Posterior cingulate gyrus (tissue), 11 donors: Measurements from ENCODE around the gene CCDC177.

Source experiments
- DNase-seq, 10 donors: peaks; one replicate each; pipeline versions ENCODE4 v3.0.0 to v3.0.0-alpha.2; 2020 to 2021; ENCODE audit warnings: mixed read lengths in 3 of 10
- intact Hi-C: fragments of 100-400 bp; cut with DNase I; formaldehyde crosslinking; loops from one replicate; pipeline ENCODE4 v1.15.1; 2023

The CCDC177 gene

GRCh38 chr14:69572030-69572840 lies 2.4 kb downstream of the CCDC177 start:
- intact Hi-C loops, result loop anchor here (5.0 kb wide), 1 partner anchor 35 kb away; no protein-coding TSS in a partner anchor

DNA sequence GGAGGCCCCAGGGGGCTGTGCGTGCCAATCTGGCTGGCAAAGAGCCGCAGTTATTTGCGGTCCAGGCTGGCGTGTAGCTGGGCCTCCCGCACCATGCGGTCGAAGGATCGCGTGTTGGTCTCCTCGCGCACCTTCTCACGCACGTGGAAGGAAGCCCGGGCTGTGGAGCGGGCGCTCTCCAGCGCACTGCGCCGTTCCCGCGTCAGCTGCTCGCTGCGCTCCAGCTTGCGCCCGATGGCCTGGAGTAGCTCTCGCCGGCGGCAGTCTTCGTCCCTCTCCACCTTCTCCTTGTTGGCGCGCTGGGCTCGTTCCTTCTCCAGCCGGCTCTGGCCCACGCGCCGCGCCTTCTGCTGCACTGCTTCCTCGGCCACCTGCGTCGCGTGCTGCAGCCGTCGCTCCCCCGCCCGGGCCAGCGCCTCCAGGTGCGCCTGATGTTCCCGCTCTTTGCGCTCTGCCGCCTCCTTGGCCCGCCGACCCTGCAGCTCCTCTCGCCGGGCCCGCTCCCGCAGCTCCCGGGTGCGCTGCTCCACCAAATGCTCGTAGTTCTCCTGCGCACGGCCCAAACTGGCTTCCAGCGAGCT lies 3.1 kb downstream of the CCDC177 start:
- DNase-seq, result peak in 1 of 10 donors; percentile 77

More at GRCh38 chr14:69572030-69572840, 2.4 kb downstream of the CCDC177 start:
- peak in 1 of 10 donors; percentile 68 for DNase-seq

DNA sequence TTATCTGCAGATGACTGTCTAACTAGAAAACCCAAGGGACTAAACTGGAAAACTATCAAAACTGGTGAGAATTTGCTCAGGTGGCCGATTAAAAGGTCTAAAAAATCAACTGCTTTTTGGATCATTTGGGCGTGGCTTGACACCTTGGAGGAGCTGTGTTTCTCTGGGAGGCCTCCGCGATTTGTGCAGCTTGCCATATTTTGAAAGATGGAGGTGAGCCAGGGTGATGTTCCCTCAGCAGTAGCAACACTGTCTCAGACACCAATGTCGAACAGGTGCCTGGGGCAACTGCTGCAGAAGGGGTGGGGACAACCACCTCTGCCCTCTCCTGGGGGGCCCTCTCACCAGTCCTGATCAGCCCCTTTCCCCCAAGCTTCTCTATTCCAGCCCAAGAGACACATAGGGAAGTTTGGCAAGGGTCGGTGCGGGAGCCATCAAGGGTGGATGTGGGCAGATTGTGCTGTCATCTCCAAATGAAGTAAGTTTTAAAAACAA lies 3.8 kb downstream of the CCDC177 start:
- DNase-seq, result peak in 1 of 10 donors; percentile 56
- intact Hi-C loops, result loop anchor here (5.0 kb wide), 1 partner anchor 34 kb away; no protein-coding TSS in a partner anchor

More for the DNA sequence above, 3.1 kb downstream of the CCDC177 start:
- intact Hi-C loops, result loop anchor here (5.0 kb wide), 1 partner anchor 34 kb away; no protein-coding TSS in a partner anchor

DNA sequence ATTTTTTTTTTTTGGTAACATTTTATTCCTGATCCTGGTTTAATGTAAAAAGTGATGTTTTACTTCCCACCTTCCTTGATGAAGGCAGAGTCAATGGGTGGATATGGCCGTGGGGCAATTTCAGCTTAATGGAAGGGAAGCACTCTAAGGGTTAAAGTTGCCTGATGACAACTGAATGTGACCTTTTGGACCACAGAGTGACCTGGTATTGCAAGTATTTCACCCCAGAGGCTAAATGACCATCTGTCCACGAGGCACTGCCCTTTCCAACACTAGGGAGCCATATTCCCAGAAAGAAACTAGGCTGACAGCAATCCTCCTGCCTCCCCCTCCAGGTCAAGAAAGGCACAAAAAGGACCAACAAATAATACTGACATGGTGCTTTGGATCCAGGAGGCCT lies 4.8 kb downstream of the CCDC177 start:
- intact Hi-C loops, result loop anchor here (5.0 kb wide), 1 partner anchor 33 kb away; no protein-coding TSS in a partner anchor
- DNase-seq, result no peak

GRCh38 chr14:69567563-69567962 lies 7.1 kb downstream of the CCDC177 start:
- DNase-seq, result no peak
- intact Hi-C loops, result no loop called here

DNA sequence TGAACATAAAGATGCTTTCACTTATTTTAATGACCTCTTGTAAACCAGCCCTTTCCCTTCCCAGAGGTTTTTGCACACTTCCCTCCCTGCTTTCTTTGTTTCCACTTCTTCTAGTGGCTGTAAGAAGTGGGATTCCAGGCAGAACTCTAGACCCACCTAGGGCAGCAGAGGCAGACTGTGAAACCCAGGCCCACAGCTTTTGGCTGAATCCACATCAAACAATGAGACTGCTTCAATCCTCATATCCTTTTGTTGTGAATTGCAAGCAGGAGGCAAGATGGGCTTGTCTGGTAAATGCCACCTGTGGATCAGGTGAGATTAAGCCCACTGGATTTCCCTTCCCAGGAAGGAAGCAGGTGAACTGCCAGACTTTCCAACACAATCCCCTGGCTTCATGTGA lies 12.8 kb downstream of the CCDC177 start:
- no peak for DNase-seq
- intact Hi-C loops, result no loop called here

DNA sequence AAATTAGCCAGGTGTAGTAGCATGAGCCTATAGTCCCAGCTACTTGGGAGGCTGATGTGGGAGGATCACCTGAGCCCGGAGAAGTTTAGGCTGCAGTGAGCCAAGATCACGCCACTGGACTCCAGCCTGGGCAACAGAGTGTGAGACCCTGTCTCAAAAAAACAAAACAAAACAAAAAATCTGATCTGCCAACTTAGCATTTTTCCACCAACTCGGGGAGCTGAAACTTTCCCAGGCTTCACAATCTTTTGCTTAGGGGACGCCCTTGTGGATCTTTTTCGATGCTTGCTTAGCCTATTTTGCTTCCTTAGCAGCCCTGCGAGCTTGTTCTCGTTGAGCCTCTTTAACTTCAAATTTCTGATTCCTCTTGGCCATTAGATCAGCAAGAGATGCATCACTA lies 13.8 kb downstream of the CCDC177 start:
- intact Hi-C loops, result no loop called here
- no peak for DNase-seq

- DNase-seq, result peak; percentile 40 to 96 (median 73)
- intact Hi-C loops, result no loop called here
Measured at GRCh38 chr14:69559581-69560011, 15.1 kb downstream of the CCDC177 start.

DNA sequence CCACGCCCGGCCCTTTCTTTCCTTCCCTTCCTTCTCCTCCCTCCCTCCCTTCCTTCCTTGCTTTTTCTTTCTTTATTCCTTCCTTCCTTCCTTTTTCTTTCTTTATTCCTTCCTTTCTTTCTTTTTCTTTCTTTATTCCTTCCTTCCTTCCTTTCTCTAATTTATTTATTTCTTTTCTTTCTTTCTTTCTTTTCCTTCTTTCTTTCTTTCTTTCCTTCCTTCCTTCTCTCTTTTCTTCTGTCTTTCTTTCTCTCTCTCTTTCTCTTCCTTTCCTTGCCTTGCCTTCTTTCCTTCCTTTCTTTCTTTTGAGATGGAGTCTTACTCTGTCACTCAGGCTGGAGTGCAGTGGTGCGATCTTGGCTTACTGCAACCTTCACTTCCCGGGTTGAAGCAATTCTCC lies 15.9 kb downstream of the CCDC177 start:
- intact Hi-C loops, result no loop called here
- no peak for DNase-seq

DNA sequence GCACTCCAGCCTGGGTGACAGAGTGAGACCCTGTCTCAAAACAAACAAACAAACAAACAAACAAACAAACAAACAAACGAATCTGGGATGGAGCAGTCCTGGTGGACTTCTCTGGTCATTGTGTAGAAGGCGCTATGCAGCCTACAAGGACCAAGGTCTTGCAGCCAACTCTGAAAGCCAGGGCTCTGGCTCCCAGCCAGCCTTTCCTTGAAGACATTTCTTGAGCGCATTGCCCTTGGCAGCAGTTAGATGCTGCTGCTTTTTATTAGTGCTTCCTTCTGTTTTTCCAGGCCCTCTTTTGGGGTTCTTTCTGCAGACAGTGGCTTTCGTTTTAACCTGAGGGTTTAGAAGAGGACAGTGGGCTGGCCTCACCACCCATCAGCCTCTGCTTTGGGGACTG lies 20.2 kb downstream of the CCDC177 start:
- intact Hi-C loops, result no loop called here
- DNase-seq, result peak in 3 of 10 donors; percentile 33 to 44 (median 44)

DNA sequence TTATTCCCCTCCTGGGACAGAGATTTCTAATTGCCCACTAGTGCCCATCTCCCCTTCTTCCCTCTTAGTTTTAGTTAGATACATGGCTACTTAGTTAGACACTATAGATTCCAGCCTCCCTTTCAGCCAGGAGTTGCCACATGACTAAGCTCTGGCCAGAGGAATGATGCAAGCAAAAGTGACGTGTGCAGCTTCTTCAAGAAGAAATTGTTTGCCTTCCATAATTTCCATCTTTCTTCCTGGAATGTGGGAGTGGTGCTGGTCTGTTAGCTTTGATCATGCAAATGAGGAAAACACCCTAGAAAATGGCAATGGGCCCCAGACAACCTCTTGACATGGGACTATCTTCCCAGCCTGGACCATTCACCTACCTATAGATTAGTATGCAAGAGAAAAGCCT lies 21.4 kb downstream of the CCDC177 start:
- intact Hi-C loops, result no loop called here
- DNase-seq, result no peak

DNA sequence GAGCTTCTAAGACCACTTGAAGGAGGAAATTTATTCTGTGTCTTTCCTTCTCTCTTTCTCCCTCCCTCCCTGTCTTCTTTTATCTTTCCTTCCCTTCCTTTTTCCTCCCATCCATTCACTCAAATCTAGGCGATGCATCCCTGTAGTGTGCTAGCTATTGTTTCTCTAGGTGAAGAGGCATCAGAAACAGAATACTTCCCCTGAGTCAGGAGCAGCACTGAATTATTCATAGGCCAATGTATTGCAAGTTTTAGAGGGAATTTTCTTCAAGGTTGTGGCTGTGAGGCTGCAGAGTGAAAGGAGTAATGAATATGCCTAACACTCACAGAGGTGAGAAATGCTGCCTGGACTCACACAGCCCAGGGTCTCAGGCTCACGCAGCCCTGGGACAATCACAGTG lies 23.2 kb downstream of the CCDC177 start:
- intact Hi-C loops, result no loop called here
- DNase-seq, result peak in 1 of 10 donors; percentile 6

GRCh38 chr14:69548566-69548965 lies 26.1 kb downstream of the CCDC177 start:
- peak in 4 of 10 donors; percentile 39 to 79 (median 60) for DNase-seq
- intact Hi-C loops, result no loop called here

- DNase-seq, result peak in 9 of 10 donors; percentile 26 to 94 (median 57)
- intact Hi-C loops, result no loop called here
Measured at GRCh38 chr14:69547701-69548348, 26.8 kb downstream of the CCDC177 start.

DNA sequence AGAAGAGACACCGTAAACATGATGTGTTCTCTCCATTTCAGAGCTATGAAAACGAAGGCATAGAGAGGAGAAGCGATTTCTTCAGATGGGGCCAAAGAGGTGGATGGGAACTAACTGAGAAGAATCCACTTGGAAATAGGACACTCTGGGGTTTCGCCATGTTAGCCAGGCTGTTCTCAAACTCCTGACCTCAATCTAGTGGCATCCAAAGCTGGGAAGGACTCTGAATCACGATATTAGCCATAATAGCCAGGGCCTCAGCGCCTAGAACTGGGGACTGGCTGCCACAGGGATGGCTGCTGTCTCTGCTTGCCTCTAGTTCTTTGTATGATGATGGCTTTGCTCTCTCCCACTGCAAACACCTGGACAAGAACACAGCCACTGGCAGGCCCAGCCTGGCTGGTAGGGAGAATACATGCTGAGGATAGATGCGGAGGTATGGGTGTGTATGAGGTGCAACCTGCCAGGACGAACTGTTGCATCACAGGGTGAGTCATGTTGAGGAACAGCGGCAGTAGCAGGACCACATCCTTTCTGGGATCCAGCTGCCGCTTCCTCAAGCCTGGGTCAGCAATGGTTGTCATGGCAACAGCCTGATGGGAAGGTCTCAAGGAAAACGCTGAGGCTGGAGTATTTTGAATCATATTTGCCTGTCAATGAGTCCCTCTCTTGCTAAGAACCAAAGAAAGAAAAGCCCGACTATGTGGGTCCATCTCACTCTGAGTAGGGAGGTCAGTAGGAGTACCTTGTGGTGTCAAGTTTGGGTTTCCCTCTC lies 31.1 kb downstream of the CCDC177 start:
- peak in 9 of 10 donors; percentile 13 to 94 (median 63) for DNase-seq
- intact Hi-C loops, result no loop called here

DNA sequence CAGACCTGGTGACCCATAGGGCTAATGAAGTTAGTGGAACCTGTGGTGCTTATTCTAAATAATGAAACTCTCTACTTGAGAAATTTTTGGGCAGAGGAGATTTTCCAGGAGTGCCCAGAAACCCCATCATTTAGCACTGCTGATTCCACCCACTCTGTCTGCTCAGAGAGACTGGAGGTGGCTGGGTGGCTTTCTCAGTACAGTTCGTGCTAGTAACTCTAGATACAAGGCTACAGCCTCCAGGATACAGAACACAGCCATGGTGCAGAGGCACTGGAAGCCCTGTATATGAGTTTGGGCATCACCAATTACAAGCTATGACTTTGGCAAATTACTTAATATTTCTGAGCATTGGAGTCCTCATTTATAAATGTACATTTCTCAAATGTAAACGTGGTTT lies 32.4 kb downstream of the CCDC177 start:
- peak in 6 of 10 donors; percentile 18 to 88 (median 40) for DNase-seq
- intact Hi-C loops, result no loop called here

GRCh38 chr14:69540654-69541335 lies 33.9 kb downstream of the CCDC177 start:
- intact Hi-C loops, result no loop called here
- no peak for DNase-seq

DNA sequence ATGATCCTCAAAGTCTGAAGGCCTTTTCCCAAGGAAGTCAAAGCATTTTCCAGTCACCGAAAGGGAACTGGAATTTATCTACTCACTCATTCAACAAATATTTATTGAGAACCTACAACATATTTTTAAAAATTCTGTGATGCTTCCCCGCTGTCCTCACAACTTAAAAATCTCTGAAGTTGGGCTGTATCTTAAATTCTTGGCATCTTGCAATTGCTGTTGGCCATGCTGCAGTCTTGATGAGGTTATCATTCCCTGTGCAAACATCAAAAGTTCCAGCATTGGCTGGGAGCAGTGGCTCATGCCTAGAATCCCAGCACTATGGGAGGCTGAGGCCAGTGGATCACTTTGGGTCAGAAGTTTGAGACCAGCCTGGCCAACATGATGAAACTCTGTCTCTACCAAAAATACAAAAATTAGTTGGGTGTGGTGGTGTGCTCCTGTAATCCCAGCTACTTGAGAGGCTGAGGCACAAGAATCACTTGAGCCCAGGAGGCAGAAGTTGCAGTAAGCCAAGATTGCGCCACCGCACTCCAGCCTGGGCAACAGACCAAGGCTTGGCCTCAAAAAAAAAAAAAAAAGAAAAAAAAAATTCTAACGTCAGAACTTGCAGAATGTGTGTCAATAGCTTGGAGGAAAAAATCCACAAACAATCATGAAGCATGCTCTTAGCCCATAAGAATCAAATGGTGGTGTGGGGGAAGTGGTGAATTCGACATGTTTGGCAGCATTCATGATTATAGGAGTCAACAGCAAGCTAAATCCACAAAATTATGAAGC lies 34.9 kb downstream of the CCDC177 start:
- intact Hi-C loops, result loop anchor here (5.0 kb wide), 1 partner anchor 32 kb away; the partner anchor contains the start of gene CCDC177
- no peak for DNase-seq

GRCh38 chr14:69538766-69539165 lies 35.9 kb downstream of the CCDC177 start:
- no peak for DNase-seq
- intact Hi-C loops, result loop anchor here (5.0 kb wide), 1 partner anchor 34 kb away; the partner anchor contains the start of gene CCDC177
